Stimulated activated CD4-positive, alpha-beta T cell treated with anti-CD3 and anti-CD28 coated beads, Interleukin-4, amount 100 ng/mL, for 1 hour (primary cell): ENCODE data around the gene UBE2I.
"Not testable (repeated sequence)": the region's sequence is repeated elsewhere in the genome, so short reads cannot be mapped to it uniquely, and the experiment has no call there.

Experiments used
- DNase-seq: peaks from one replicate; pipeline ENCODE4 v3.0.0-alpha.2; 2020

Gene UBE2I

DNA sequence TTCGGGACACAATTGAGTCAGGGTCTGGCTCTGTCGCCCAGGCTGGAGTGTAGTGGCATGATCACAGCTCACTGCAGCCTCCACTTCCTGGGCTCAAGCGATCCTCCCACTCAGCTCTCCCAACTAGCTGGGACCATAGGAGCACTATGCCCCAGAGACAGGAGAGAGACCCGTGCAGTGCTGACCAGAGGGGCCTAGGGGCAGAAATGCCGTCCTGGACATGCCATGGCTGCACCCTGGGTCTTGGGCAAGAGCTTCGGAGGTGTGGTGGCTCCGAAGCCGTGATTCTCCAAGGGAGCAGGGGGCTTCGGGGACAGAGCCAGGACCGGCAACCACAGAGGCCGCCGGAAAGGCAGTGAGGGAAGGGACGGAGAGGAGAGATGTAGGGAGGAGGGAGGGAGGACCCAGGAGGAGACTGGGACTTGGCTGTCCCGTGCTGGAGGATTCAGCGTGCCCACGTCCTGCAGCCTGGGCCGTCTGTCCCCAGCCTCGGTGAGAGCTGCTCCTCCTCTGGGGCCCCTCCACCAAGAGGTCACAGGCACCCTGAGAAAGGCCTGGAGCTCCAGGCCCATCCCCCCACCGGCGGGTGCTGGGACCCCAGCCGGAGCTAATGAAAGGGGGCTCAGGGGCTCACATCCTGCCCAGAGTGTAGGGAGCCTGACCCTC lies 31.7 kb upstream of the UBE2I start:
- no peak for DNase-seq

DNA sequence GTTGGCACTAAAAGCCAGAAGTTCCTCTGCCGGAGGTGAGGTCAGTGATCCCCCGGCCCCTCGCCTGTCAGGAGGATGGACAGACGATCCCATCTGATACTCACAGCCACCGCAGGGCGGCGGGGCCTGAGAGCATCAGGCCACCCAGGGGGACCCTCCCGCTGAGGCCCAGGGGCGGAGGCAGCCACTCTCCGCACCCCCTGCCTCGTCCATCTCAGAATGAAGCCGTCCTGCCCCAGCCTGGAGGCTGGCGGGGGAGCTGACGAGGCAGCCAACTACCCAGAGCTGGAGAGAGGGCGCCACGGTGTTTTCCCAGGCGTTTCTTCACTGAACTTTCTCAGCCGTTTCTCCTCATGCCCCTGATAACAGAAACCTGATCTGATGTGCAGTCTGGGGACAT lies 31.0 kb upstream of the UBE2I start:
- no peak for DNase-seq

DNA sequence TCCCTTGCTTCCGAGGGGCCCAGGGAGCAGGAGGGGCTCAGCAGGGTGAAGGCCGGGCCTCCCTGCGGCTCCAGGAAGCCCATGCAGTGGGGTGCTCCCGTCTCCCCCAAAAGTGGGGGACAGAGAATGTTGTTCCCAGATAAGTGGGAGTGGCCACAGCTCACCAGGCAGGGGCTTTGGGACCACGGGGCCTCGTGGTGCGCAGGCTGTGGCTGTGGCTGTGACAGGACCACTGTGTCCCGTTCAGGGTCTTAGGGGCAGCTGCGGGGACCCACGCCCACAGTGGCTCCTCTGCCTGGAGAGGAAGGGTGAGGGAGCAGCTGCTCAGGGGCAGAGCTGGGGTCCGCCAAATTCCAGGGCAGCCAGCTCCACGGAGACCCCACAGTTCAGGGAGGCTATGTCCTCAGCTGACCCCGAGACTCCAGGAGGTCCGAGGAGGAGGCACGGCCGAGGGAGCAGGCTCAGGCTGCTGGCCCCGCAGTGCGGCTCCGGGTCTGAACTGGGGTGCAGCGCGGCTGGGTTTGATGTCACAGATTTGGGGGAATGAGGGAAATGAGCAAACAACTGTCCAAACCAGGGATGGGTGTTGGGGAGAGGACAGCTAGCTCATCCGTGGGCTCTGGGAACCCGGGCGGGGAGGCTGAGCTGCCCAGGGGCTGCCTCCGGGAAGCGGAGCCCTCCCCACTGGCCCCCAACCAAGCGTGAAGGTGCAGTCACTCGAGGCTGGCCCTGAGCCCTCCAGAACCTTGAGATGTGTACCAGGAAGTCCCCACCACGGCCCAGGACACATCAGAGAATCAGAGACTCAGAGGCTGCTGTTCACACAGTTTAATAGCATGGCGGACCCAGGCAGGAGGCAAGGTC lies 30.1 kb upstream of the UBE2I start:
- no peak for DNase-seq

DNA sequence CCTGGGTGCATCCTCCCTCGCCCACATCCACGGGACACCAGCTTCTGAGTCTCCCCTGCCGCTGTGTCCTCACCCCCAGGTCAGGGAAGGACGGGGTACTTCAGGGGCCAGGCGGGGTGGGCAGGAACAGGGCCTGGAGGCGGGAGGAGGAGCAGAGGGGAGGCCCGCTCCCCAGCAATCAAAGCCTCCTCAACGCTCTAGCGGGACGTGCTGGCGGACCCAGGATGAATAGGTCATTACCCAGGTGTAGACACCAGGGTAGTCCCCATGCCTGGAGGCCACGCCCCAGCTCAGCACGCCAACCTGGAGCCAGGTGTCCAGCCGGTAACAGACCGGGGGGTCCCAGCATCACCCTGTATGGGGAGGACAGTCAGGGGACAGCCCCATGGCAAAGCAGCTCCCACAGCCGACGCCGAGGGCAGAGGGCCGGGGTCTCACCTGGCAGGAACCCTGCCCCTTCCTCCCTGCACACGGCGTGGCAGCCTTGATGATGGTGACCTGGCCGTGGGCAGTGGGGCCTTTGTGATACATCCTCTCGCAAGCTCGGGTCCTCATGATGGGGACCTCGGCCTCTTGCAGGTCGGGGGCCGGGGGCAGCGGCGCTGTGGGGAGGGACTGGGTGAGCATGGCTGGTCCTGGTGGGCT lies 29.4 kb upstream of the UBE2I start:
- DNase-seq, result no peak

DNA sequence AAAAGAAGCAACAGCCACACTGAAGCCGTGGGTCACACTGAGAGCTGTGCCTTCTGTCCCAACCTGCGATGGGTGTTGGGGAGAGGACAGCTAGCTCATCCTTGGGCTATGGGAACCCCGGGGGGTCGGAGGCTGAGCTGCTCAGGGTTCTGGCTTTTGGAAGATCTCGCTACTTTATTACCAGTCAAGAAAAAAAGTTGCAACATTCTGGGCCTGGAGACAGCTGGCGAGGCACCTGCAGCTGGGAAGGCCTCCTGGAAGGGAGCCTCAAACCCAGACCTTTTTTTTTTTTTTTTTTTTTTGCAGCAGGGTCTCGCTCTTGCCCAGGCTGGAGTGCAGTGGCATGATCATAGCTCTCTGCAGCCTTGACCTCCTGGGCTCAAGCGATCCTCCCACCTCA lies 28.7 kb upstream of the UBE2I start:
- DNase-seq, result no peak

DNA sequence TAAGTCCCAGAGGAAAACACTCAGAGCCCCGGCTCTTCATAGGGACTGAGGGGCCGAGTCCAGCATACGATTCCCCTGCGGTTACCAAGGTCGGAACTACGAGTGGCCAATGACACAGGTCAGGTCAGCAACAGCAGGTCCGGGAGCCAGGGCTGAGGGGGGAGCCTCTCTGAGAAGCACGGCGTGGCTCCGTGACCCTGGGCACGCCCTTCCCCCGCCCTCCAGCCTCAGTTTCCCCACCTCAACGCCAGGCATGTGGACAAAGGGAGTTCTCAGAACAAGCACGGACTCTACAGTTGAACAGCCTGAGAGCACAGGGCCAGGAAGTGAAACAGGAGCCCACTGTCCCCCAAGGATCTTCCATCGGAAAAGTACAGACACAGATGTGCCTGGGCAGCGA lies 27.9 kb upstream of the UBE2I start:
- DNase-seq, result no peak

DNA sequence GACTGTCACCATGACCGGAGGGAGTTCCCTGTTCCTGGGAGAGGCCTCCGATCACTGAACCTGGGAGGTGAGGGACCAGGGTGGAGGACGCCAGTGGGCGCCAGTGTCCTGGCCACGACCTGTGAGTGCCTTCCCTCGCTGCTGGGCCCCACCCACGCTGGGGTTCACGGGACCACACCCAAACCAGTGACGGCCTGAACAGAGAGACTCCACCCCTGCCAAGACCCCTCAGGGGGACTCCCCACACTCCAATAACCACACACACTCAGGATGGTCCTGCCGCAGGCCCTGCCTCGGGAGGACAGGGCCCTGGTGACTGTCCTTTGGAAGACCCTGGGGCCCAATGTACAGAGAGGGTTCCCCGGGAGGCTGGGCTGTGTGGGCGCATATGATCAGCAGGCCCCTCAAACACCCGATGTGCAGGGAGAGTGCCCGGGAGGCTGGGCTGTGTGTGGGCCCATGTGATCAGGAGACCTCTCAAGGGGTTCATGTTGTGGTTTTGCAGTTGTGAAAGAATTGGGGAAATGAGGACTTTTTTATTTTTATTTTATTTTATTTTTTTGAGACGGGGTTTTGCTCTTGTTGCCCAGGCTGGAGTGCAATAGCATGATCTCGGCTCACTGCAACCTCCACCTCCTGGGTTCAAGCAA lies 27.0 kb upstream of the UBE2I start:
- DNase-seq, result no peak

DNA sequence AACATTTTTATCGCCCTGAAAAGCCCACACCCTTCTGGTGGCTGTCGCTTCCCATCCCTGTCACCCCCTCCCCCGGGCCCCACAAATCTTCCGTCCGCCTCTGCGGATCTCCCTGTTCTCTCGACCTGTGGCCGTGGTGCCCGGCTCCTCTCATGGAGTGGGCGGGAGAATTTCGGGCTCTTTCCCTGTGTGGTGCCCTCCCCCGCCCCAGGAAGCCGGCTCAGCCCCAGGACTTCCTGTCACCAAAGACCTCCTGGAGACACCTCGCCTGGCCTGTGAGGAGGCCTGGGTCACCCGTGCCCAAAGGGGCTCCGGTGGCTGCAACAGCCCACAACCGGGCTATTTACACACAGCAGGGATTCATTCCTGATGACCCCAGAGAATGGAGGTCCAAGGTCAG lies 26.1 kb upstream of the UBE2I start:
- DNase-seq, result no peak

DNA sequence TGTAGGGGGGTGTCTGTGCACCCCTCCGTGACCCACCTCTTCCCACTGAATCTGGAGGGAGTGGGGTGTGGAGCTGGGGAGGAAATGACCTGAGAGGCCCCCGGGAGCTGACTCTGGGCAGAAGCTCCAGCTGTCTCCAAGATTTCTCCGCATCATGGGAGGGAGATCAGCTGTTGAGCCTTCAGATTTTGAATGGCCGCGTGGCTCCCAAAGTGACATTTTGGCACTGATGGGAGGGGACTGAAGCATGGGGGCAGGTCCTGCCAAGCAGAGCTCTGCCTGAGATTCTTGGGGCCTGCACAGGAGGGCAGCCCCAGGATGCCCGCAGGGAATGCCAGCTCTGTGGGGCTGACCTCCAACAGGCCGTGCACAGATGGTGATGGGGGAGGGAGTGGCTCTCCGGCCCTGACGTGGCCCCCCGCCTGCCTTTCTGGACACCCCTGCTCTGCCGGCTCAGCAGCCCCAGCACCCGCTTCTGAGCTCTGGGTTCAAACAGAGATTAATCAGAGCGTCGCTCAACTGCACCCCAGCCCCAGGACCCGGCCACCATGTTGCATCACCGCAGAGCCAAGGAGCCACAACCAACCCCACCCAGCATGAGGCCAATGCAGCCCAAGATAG lies 25.3 kb upstream of the UBE2I start:
- no peak for DNase-seq

DNA sequence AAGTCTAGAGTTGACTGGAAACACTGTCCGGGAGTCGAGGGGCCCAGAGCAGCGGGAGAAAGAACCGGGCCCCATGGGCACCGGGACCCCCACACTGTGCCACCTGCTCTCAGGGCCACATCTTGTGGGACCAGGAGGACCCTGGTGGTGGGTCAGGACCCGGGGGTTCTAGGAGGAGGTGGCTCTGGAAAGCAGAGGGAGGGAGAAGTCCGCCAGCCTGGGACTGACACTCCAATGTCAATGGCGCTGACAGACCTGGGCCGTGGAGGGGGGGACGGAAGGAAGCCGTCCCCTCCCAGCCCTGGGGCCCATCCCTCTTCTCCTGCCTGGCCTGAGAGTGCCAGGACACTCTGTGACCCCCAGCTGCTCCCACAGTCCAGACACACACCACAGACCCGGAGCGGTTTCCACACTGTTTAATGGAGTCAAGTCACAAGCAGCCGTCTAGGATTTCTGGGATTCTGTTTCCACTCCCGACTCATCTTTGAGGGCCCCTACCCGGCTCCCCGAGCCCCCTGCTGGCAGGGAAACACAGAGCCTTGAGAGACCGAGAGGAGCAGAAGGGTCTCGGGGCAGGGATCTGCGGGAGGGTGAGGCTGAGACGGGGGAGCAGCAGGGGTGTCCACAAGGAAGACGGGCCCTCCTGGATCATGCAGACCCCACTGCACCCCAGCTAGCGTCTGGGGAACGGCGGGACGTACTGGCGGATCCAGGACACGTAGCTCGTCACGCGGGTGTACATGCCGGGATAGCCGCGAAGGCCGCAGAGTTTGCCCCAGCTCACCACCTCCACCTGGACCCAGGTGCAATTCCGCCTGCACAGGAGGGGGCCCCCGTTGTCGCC lies 23.5 kb upstream of the UBE2I start:
- DNase-seq, result no peak

DNA sequence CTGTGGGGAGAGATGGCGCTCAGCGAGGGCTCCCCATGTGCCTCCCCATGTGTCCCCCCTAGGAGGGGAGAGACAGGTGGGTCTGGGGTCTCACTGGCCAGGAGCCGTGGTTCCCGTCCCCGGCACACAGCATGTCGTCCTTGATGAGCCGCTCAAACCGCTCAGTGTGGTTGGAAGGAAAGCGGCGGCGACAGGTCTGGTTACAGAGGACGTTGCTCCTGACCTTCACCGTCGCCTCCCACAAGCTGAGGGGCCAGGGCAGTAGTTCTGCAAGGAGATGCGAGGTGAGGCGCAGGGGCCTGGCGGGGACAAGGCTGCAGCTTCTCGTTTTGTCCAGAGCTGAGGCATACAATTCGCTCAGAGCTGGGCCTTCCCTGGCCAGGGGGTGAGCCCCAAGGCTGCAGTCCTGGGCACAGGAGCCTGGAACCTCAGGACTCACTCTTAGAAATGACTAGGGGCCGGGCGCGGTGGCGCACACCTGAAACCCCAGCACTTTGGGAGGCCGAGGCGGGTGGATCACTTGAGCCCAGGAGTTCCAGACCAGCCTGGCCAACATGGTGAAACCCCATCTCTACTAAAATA lies 22.8 kb upstream of the UBE2I start:
- DNase-seq, result no peak

DNA sequence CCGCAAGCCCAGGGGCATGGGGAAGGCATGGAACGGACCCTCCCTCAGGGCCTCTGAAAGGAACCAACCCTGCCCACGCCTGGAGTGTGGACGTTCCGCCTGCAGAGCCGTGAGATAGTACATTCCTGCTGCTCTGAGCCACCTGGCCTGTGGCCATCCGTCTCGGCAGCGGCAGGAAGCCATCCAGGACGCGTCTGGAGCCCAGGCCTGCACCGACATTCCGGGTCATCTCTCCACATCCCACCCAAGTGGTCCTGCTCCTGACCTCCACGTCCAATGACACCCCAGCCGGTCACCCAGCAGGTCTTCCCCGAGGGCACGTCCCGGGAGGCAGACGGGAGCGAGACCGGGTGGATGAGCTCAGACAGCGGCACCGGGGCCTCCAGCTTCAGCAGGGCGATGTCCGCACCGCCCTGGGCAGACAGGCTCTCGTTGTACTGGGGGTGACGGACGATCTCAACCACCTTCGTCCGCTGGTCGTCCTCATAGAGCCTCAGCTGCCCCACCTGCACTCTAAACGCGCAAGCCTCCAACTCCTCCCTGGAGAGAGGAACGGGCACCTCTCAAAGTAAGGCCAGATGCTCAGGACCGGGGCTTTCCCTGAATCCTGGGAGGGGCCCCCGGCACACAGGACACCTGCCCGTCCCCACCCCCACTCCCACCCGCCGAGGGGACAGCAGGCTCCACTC lies 21.3 kb upstream of the UBE2I start:
- DNase-seq, result no peak

DNA sequence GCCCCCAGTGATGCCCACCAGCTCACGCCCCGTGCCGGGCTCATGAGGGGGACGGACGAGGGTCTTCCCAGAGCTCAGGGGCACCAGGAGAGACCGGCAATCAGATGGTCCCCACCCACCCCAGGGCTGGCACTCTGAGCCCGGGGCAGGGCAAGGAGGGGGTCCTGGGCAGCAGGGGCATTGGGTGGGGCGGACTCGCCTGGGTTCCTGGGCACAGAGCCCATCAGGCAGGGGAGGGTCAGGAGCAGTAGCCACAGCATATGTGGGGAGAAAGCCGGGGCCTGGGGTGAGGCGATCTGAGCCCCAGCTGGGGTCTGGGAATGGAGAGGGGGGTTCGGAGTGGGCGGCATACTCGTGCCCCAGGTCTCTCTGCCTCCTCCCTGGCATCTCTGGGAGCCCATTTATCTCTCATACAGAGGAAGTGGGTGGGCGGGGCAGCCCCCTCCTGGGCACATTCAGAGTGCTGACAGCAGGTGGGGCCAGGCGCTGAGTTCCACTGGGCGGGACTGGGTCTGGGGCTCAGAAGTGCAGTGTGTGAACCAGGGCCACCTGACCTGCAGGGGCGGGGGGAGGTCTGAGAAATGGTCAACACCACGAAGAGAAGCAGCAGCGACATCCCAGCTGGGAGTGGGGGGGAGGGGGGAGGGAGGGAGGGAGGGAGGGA lies 20.5 kb upstream of the UBE2I start:
- peak; percentile 25 for DNase-seq

DNA sequence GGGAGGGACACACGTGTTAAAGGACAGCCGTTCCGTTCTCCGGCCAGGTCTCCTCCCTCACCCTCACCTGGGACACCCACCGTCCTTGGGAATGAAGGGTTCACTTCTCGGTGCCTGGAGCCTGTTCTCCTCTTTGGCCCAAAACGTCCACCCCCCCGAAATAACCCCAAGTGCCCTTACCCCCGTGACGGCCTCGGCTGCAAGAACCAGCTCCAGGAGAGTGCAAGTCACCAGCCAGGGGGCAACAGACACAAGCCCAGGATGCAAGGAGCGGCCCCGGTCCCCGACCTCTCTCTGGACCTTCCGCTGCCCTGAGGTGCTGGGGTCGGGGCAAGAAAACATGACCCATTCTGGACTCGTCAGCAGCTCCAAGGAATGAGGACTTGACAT lies 20.0 kb upstream of the UBE2I start:
- no peak for DNase-seq

DNA sequence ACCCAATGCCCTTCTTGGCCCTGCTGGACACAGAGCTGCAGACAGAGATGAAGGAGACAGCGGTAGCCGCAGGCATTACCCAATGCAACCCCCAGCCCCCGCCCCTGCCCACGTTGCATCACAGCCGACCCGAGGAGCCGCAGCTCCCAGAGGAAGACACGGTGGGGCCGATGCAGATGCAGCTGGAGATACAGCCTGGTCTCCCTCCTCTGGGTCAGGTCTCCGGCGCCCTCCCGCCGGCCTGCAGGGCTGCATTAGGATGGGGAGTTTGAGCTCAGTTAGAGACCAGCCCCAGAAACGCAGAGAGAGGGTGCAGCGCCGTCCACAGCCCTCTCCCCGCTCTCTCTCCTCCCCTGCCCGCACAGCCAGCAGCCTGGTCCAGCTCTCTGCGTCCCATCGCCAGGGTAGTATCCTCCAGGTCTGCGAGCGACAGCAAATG lies 19.4 kb upstream of the UBE2I start:
- DNase-seq, result no peak

DNA sequence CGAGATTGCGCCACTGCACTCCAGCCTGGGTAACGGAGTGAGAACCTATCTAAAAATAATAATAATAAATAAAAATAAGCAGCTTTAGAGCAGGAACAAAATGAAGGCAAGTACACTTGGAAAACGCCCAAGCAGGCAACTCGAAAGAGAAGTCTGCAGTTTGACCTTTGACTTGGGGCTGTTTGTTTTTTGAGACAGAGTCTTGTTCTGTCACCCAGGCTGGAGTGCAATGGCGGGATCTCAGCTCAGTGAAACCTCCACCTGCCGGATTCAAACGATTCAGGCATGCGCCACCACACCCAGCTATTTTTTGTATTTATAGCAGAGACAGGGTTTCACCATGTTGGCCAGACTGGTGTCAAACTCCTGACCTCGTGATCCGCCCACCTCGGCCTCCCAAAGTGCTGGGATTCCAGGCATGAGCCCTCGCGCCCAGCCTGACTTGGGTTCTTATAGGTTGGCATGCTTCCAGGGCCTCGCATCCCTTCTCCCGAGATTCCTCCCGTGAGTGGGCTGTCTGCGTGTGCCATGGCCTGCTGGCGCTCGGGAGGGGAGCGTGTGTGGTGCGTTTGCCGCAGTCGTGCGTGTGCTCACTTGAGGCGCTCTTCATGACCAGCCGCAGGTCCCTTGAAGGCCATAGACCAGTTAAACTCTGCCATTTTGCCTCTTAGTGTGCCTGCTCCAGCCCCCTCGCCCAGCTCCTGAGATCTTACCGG lies 18.4 kb upstream of the UBE2I start:
- no peak for DNase-seq

DNA sequence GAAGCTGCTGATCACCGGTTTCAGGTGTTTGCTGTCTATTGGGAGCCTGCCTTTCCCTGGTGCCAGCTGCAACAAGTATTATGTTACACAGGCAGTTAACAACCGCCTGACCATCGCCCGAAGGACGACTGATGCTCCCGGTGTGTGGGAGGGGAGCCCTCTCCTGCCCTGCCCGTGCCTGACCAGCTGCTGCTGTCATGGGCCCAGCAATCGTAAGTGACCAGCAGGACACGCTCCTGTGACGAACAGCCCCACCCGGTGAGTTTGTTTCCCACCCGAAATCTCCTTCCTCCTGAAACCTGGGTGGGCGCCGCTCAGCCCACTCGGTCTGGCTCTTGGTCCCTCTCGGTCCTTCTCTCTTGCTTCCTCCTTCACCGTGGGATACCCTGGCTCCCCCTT lies 17.9 kb upstream of the UBE2I start:
- no peak for DNase-seq

DNA sequence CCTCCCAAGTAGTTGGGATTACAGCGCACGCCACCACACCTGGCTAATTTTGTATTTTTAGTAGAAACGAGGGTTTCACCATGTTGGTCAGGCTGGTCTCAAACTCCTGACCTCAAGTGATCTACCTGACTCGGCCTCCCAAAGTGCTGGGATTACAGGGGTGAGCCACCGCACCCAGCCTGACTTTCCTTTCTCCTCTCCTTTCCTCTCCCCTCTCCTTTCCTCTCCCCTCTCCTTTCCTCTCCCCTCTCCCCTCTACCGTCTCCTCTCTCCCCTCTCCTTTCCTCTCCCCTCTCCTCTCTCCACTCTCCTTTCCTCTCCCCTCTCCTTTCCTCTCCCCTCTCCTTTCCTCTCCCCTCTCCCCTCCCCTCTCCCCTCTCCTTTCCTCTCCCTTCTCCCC lies 17.2 kb upstream of the UBE2I start:
- not testable (repeated sequence) for DNase-seq

DNA sequence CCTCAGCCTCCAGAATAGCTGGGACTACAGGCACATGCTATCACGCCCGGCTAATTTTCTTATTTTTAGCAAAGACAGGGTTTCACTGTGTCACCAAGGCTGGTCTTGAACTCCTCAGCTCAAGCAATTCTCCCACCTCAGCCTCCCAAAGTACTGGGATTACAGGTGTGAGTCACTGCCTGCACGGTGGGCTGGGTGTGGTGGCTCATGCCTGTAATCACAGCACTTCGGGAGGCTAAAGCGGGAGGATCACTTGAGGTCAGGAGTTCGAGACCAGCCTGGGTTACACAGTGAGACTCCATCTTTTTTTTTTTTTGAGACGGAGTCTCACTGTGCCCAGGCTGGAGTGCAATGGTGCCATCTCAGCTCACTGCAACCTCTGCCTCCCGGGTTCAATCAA lies 16.6 kb upstream of the UBE2I start:
- not testable (repeated sequence) for DNase-seq
